Trophoblast cell (in vitro differentiated cells and primary cell): ENCODE measurements around the gene PRSS36.
"Not testable (repeated sequence)": the region's sequence is repeated elsewhere in the genome, so short reads cannot be mapped to it uniquely, and the experiment has no call there.

Source experiments
- DNase-seq, 2 donors: peaks; one replicate each; pipeline ENCODE4 v3.0.0-alpha.2; 2016
- H2AFZ ChIP-seq: 2 replicates; pipeline ENCODE4 v1.6.1; 2013; ENCODE audit warnings: low read length, moderate library complexity, mild to moderate bottlenecking; ENCODE audit not compliant: insufficient read depth, poor library complexity
- H2AK5ac ChIP-seq: 2 replicates; pipeline ENCODE4 v1.6.1; 2013; ENCODE audit warnings: mild to moderate bottlenecking, low read length
- H2BK120ac ChIP-seq: 2 replicates; pipeline ENCODE4 v1.6.1; 2013; ENCODE audit warnings: low read length, mild to moderate bottlenecking, moderate library complexity; ENCODE audit not compliant: insufficient read depth, poor library complexity
- H2BK12ac ChIP-seq: 2 replicates; pipeline ENCODE4 v1.6.1; 2013; ENCODE audit warnings: mild to moderate bottlenecking, low read length, moderate library complexity
- H2BK5ac ChIP-seq: 2 replicates; pipeline ENCODE4 v1.6.1; 2013; ENCODE audit warnings: low read length, low read depth, moderate library complexity, mild to moderate bottlenecking; ENCODE audit not compliant: poor library complexity
- H3K14ac ChIP-seq: 2 replicates; pipeline ENCODE4 v1.6.1; 2013; ENCODE audit warnings: mild to moderate bottlenecking, low read length
- H3K18ac ChIP-seq: 2 replicates; pipeline ENCODE4 v1.6.1; 2013; ENCODE audit warnings: mild to moderate bottlenecking, low read length
- H3K23ac ChIP-seq: 2 replicates; pipeline ENCODE4 v1.6.1; 2013; ENCODE audit warnings: low read length
- H3K27ac ChIP-seq: 2 replicates; pipeline ENCODE4 v1.5.1; 2013; ENCODE audit warnings: low read depth, mild to moderate bottlenecking, inconsistent platforms, low read length, moderate library complexity
- H3K27me3 ChIP-seq: 2 replicates; pipeline ENCODE4 v1.6.1; 2013; ENCODE audit warnings: inconsistent platforms, mild to moderate bottlenecking, low read length, moderate library complexity; ENCODE audit not compliant: insufficient read depth
- H3K36me3 ChIP-seq, 2 experiments: 1 replicate in 1 of 2; 2 replicates in 1 of 2; pipeline ENCODE4 v1.6.1; 2013; ENCODE audit warnings: low read length in 2 of 2, mild to moderate bottlenecking in 2 of 2, moderate library complexity in 1 of 2; ENCODE audit not compliant: insufficient read depth in 2 of 2, control insufficient read depth in 1 of 2
- H3K4ac ChIP-seq: 2 replicates; pipeline ENCODE4 v1.6.1; 2013; ENCODE audit warnings: low read depth, mild to moderate bottlenecking, low read length, moderate library complexity
- H3K4me1 ChIP-seq, 2 experiments: 1 replicate in 1 of 2; 2 replicates in 1 of 2; pipeline ENCODE4 v1.6.1; 2013; ENCODE audit warnings: low read length in 2 of 2, mild to moderate bottlenecking in 2 of 2, moderate library complexity in 1 of 2; ENCODE audit not compliant: insufficient read depth in 2 of 2, control insufficient read depth in 1 of 2
- H3K4me2 ChIP-seq: 2 replicates; pipeline ENCODE4 v1.6.1; 2013; ENCODE audit warnings: inconsistent platforms, mild to moderate bottlenecking, low read length, moderate library complexity
- H3K4me3 ChIP-seq: 2 replicates; pipeline ENCODE4 v1.5.1; 2013; ENCODE audit warnings: mild to moderate bottlenecking, low read depth, low read length, inconsistent platforms
- H3K79me1 ChIP-seq: one replicate; pipeline ENCODE4 v1.6.1; 2013; ENCODE audit warnings: low read length
- H3K79me2 ChIP-seq: 2 replicates; pipeline ENCODE4 v1.6.1; 2013; ENCODE audit warnings: low read length, mild to moderate bottlenecking; ENCODE audit not compliant: control insufficient read depth, insufficient read depth, poor library complexity
- H3K9ac ChIP-seq: 2 replicates; pipeline ENCODE4 v1.6.1; 2013; ENCODE audit warnings: mild to moderate bottlenecking, low read length
- H3K9me3 ChIP-seq: 2 replicates; pipeline ENCODE4 v1.6.1; 2013; ENCODE audit warnings: low read depth, mild to moderate bottlenecking, control low read depth, inconsistent platforms, low read length; ENCODE audit not compliant: insufficient read depth
- H4K12ac ChIP-seq: 2 replicates; pipeline ENCODE4 v1.6.1; 2013; ENCODE audit warnings: low read depth, mild to moderate bottlenecking, low read length, moderate library complexity
- H4K8ac ChIP-seq: 2 replicates; pipeline ENCODE4 v1.6.1; 2013; ENCODE audit warnings: low read depth, mild to moderate bottlenecking, low read length, moderate library complexity
- H4K91ac ChIP-seq: one replicate; pipeline ENCODE4 v1.6.1; 2013; ENCODE audit warnings: low read depth, mild to moderate bottlenecking, low read length, moderate library complexity
- WGBS: extraction: QIAGEN DNeasy Blood & Tissue Kit; methylation state at CpG from one replicate; pipeline ENCODE4 v1.1.7; 2013; ENCODE audit warnings: missing lambda C conversion rate; ENCODE audit not compliant: insufficient read length, insufficient coverage; ENCODE audit errors: extremely low coverage; 5-methylcytosine and 5-hydroxymethylcytosine counted together

PRSS36 gene

GRCh38 chr16:31106509-31107464 lies 43.1 kb downstream of the PRSS36 start:
- Histone ChIP-seq H3K4me3 (no peak overlapping the region), H3K9me3 (peaks cover 3% of the 10 kb centered on the region), H4K8ac (no peak overlapping the region), H3K18ac (no peak overlapping the region), H3K4me2 (no peak overlapping the region), H3K23ac (no peak overlapping the region), H4K12ac (no peak overlapping the region), H2BK120ac (no peak overlapping the region), H3K36me3 (peaks cover 26 to 27% of the 10 kb centered on the region in 2 experiments), H4K91ac (no peak overlapping the region), H3K79me1 (peaks cover 6% of the 10 kb centered on the region), H3K27me3 (no peaks in the 10 kb centered on the region), H2BK12ac (no peak overlapping the region), H3K9ac (no peak overlapping the region), H2AK5ac (no peak overlapping the region), H3K14ac (no peak overlapping the region), H3K27ac (no peak overlapping the region), H3K4me1 (peaks cover 0 to 14% of the 10 kb centered on the region in 2 experiments), H3K4ac (no peak overlapping the region), H2BK5ac (no peak overlapping the region), H3K79me2 (peaks cover 6% of the 10 kb centered on the region), H2AFZ (no peak overlapping the region)
- no peak for DNase-seq
- no CpG with 5 or more reads among the region's 28 CpGs for WGBS

GRCh38 chr16:31105677-31106213 lies 44.1 kb downstream of the PRSS36 start:
- no peak overlapping the region for H3K14ac ChIP-seq
- peaks cover 15 to 17% of the 10 kb centered on the region in 2 experiments for H3K36me3 ChIP-seq
- H2BK120ac ChIP-seq, result no peak overlapping the region
- H3K23ac ChIP-seq, result no peak overlapping the region
- H2BK12ac ChIP-seq, result no peak overlapping the region
- no CpG with 5 or more reads among the region's 33 CpGs for WGBS
- H3K4me3 ChIP-seq, result no peak overlapping the region
- H3K18ac ChIP-seq, result no peak overlapping the region
- no peak overlapping the region for H3K27ac ChIP-seq
- no peak overlapping the region for H2AK5ac ChIP-seq
- peaks cover 0 to 14% of the 10 kb centered on the region in 2 experiments for H3K4me1 ChIP-seq
- H4K8ac ChIP-seq, result no peak overlapping the region
- no peak overlapping the region for H4K12ac ChIP-seq
- no peak overlapping the region for H2BK5ac ChIP-seq
- no peak overlapping the region for H4K91ac ChIP-seq
- no peak overlapping the region for H3K9ac ChIP-seq
- H3K9me3 ChIP-seq, result peaks cover 3% of the 10 kb centered on the region
- H3K4ac ChIP-seq, result no peak overlapping the region
- H3K79me1 ChIP-seq, result peaks cover 6% of the 10 kb centered on the region
- H3K79me2 ChIP-seq, result peaks cover 6% of the 10 kb centered on the region
- no peaks in the 10 kb centered on the region for H3K27me3 ChIP-seq
- peak overlapping the region; percentile 29 for H3K4me2 ChIP-seq
- DNase-seq, result peak; percentile 69 to 87
- H2AFZ ChIP-seq, result peak overlapping the region; percentile 32

GRCh38 chr16:31100876-31101641 lies 48.8 kb downstream of the PRSS36 start:
- H4K12ac ChIP-seq, H3K79me2 ChIP-seq, H4K8ac ChIP-seq, DNase-seq, H3K79me1 ChIP-seq, H2BK12ac ChIP-seq, H3K36me3 ChIP-seq, H3K4me1 ChIP-seq, H2AFZ ChIP-seq, H2AK5ac ChIP-seq, H3K9ac ChIP-seq, H2BK5ac ChIP-seq, H3K9me3 ChIP-seq, H3K27ac ChIP-seq, H3K18ac ChIP-seq, H3K4me3 ChIP-seq, H2BK120ac ChIP-seq, H3K14ac ChIP-seq, H4K91ac ChIP-seq, H3K4ac ChIP-seq, H3K27me3 ChIP-seq, H3K4me2 ChIP-seq: not testable (repeated sequence)
- no CpG with 5 or more reads among the region's 13 CpGs for WGBS
- peak overlapping the region; percentile 99 for H3K23ac ChIP-seq

GRCh38 chr16:31099860-31100638 lies 49.8 kb downstream of the PRSS36 start:
- Histone ChIP-seq H3K36me3 (no peaks in the 10 kb centered on the region), H3K4me3 (no peak overlapping the region)

More at GRCh38 chr16:31099860-31100638, 49.8 kb downstream of the PRSS36 start:
- no peak overlapping the region for H3K4me2 ChIP-seq
- no peak overlapping the region for H3K9ac ChIP-seq
- H2BK12ac ChIP-seq, result no peak overlapping the region
- H2AK5ac ChIP-seq, result no peak overlapping the region
- H4K12ac ChIP-seq, result no peak overlapping the region
- H3K23ac ChIP-seq, result peak overlapping the region; percentile 49
- peaks cover 3% of the 10 kb centered on the region for H3K9me3 ChIP-seq
- H3K27me3 ChIP-seq, result no peaks in the 10 kb centered on the region
- H3K27ac ChIP-seq, result no peak overlapping the region
- no peak overlapping the region for H2BK120ac ChIP-seq
- no peak for DNase-seq
- H3K14ac ChIP-seq, result no peak overlapping the region
- no peaks in the 10 kb centered on the region for H3K4me1 ChIP-seq
- no peak overlapping the region for H2AFZ ChIP-seq
- H3K79me2 ChIP-seq, result no peaks in the 10 kb centered on the region
- no peak overlapping the region for H3K18ac ChIP-seq
- no peaks in the 10 kb centered on the region for H3K79me1 ChIP-seq
- no peak overlapping the region for H2BK5ac ChIP-seq
- no CpG with 5 or more reads among the region's 4 CpGs for WGBS
- no peak overlapping the region for H4K8ac ChIP-seq
- H4K91ac ChIP-seq, result no peak overlapping the region
- H3K4ac ChIP-seq, result no peak overlapping the region
